Liver (tissue), 9 donors: ENCODE results near the gene ABCB4. TPM values are rescaled to one million over a fixed set of nuclear protein-coding genes. Genes with fewer than 3 reads are reported as not detected.

Source experiments
- DNase-seq: peaks from one replicate; pipeline ENCODE4 v3.0.0-alpha.2; 2017; ENCODE audit warnings: low spot score
- H3K27ac ChIP-seq, 2 donors: one replicate each; pipeline ENCODE4 v1.7.0; 2013; ENCODE audit warnings: inconsistent platforms in 2 of 2, low read length in 2 of 2, control low read depth in 1 of 2, low read depth in 1 of 2, mild to moderate bottlenecking in 1 of 2
- H3K27me3 ChIP-seq, 4 donors: one replicate each; pipeline versions ENCODE4 v1.6.1 to v1.7.0; 2013; ENCODE audit warnings: low read length in 3 of 4, inconsistent platforms in 1 of 4, mild to moderate bottlenecking in 1 of 4, moderate library complexity in 1 of 4; ENCODE audit not compliant: control insufficient read depth in 4 of 4, insufficient read depth in 4 of 4
- H3K36me3 ChIP-seq, 4 donors: one replicate each; pipeline versions ENCODE4 v1.6.1 to v1.7.0; 2013; ENCODE audit warnings: low read length in 3 of 4, mild to moderate bottlenecking in 3 of 4, low read depth in 1 of 4, moderate library complexity in 1 of 4; ENCODE audit not compliant: control insufficient read depth in 4 of 4, insufficient read depth in 3 of 4
- H3K4me1 ChIP-seq, 4 donors: one replicate each; pipeline versions ENCODE4 v1.6.1 to v1.7.0; 2013; ENCODE audit warnings: low read length in 3 of 4, mild to moderate bottlenecking in 3 of 4, moderate library complexity in 1 of 4; ENCODE audit not compliant: control insufficient read depth in 4 of 4, insufficient read depth in 4 of 4
- H3K4me3 ChIP-seq, 3 donors: one replicate each; pipeline versions ENCODE4 v1.6.1 to v1.7.0; 2013; ENCODE audit warnings: low read length in 3 of 3, control low read depth in 1 of 3, low read depth in 1 of 3, mild to moderate bottlenecking in 1 of 3
- H3K9ac ChIP-seq, 2 donors: one replicate each; pipeline ENCODE4 v1.7.0; 2013; ENCODE audit warnings: low read length in 2 of 2, mild to moderate bottlenecking in 2 of 2, moderate library complexity in 2 of 2, control low read depth in 1 of 2, low read depth in 1 of 2
- H3K9me3 ChIP-seq, 4 donors: one replicate each; pipeline versions ENCODE4 v1.6.1 to v1.7.0; 2013; ENCODE audit warnings: low read length in 3 of 4; ENCODE audit not compliant: control insufficient read depth in 4 of 4
- ATF3 ChIP-seq: IDR thresholded peaks from 2 replicates; pipeline ENCODE4 v1.6.1; 2016; ENCODE audit warnings: antibody characterized with exemption
- CTCF ChIP-seq: fragments of 150-350 bp; IDR thresholded peaks from 2 replicates; pipeline ENCODE4 v1.5.1; 2017; ENCODE audit warnings: improper control_type of control experiment, low read depth, low read length; ENCODE audit not compliant: missing input control
- EGR1 ChIP-seq, 2 donors: IDR thresholded peaks; 2 replicates each; pipeline ENCODE4 v1.6.1; 2016 to 2018; ENCODE audit warnings: antibody characterized with exemption in 2 of 2, low read depth in 2 of 2
- FOXA1 ChIP-seq: IDR thresholded peaks from 2 replicates; pipeline ENCODE4 v1.6.1; 2016; ENCODE audit warnings: antibody characterized with exemption
- FOXA2 ChIP-seq: IDR thresholded peaks from 2 replicates; pipeline ENCODE4 v1.6.1; 2016; ENCODE audit warnings: antibody characterized with exemption
- GABPA ChIP-seq, 2 donors: IDR thresholded peaks in 1 of 2; conservative IDR thresholded peaks in 1 of 2; 2 replicates each; pipeline ENCODE4 v1.6.1; 2016; ENCODE audit warnings: antibody characterized with exemption in 2 of 2, mild to moderate bottlenecking in 1 of 2, moderate library complexity in 1 of 2
- HNF4A ChIP-seq, 2 donors: conservative IDR thresholded peaks; 2 replicates each; pipeline ENCODE4 v1.6.1; 2016; ENCODE audit warnings: antibody characterized with exemption in 2 of 2, mild to moderate bottlenecking in 2 of 2
- HNF4G ChIP-seq: IDR thresholded peaks from 2 replicates; pipeline ENCODE4 v1.6.1; 2016; ENCODE audit warnings: antibody characterized with exemption
- JUND ChIP-seq, 2 donors: IDR thresholded peaks; 2 replicates each; pipeline ENCODE4 v1.6.1; 2016; ENCODE audit warnings: antibody characterized with exemption in 2 of 2
- MAX ChIP-seq: IDR thresholded peaks from 2 replicates; pipeline ENCODE4 v1.6.1; 2016; ENCODE audit warnings: antibody characterized with exemption
- NR2F2 ChIP-seq: IDR thresholded peaks from 2 replicates; pipeline ENCODE4 v1.6.1; 2016; ENCODE audit warnings: antibody characterized with exemption
- RAD21 ChIP-seq, 2 donors: IDR thresholded peaks; 2 replicates each; pipeline ENCODE4 v1.6.1; 2016; ENCODE audit warnings: antibody characterized with exemption in 2 of 2, mild to moderate bottlenecking in 2 of 2
- REST ChIP-seq: IDR thresholded peaks from 2 replicates; pipeline ENCODE4 v1.6.1; 2016; ENCODE audit warnings: antibody characterized with exemption, mild to moderate bottlenecking
- RXRA ChIP-seq, 2 donors: IDR thresholded peaks; 2 replicates each; pipeline ENCODE4 v1.6.1; 2017 to 2018; ENCODE audit warnings: antibody characterized with exemption in 2 of 2, mild to moderate bottlenecking in 1 of 2
- SP1 ChIP-seq: IDR thresholded peaks from 2 replicates; pipeline ENCODE4 v1.6.1; 2018; ENCODE audit warnings: antibody characterized with exemption, mild to moderate bottlenecking
- TAF1 ChIP-seq: conservative IDR thresholded peaks from 2 replicates; pipeline ENCODE4 v1.6.1; 2016; ENCODE audit warnings: antibody characterized with exemption, mild to moderate bottlenecking
- YY1 ChIP-seq: IDR thresholded peaks from 2 replicates; pipeline ENCODE4 v1.6.1; 2016; ENCODE audit warnings: antibody characterized with exemption, mild to moderate bottlenecking
- ZBTB33 ChIP-seq: IDR thresholded peaks from 2 replicates; pipeline ENCODE4 v1.6.1; 2016; ENCODE audit warnings: antibody characterized with exemption
- WGBS: extraction: QIAGEN DNeasy Blood & Tissue Kit; methylation state at CpG from one replicate; pipeline ENCODE4 v1.1.7; 2013; 5-methylcytosine and 5-hydroxymethylcytosine counted together
- polyA plus RNA-seq, 2 donors: library from polyadenylated mRNA; stranded (reverse) in 1 of 2; unstranded in 1 of 2; fragments of 200-250 nt in 1 of 2; fragments of >200 nt in 1 of 2; fragmentation: Nextera tagmentation in 1 of 2; extraction: Ambion mirVana in 1 of 2; gene quantifications; one replicate each; pipeline versions ENCODE4 v1.2.1 to v1.2.3, GENCODE V29; 2013 to 2015
- total RNA-seq, 2 donors: library from RNA; depleted of rRNA; stranded (reverse); fragments of >200 nt; gene quantifications; one replicate each; pipeline ENCODE4 v1.2.3, GENCODE V29; 2014
- donor health status: healthy.
- donor health status: healthy.
- donor health status: healthy.
- donor health status: healthy.
- donor health status: healthy.

The ABCB4 gene
- total and polyA plus RNA-seq, 4 donors: 6.7 to 409 (median 77.6) TPM

GRCh38 chr7:87512906-87513305 is 37.4 kb upstream of the ABCB4 start:
- no peak overlapping the region for H3K4me3 ChIP-seq
- no peak overlapping the region for H3K9ac ChIP-seq
- H3K27ac ChIP-seq: no peak overlapping the region
- H3K36me3 ChIP-seq: peaks cover 4 to 46% (median 23%) of the 10 kb centered on the region in 4 donors
- no peaks in the 10 kb centered on the region for H3K4me1 ChIP-seq
- TF ChIP-seq REST (no peak), ZBTB33 (no peak), RXRA (IDR thresholded peaks at IDR 0.05) (no peak), JUND (IDR thresholded peaks at IDR 0.05) (no peak), TAF1 (no peak), SP1 (no peak), EGR1 (IDR thresholded peaks at IDR 0.05; ENCODE audit: low read depth in 2 of 2) (no peak), YY1 (no peak), HNF4G (no peak), FOXA1 (no peak), RAD21 (IDR thresholded peaks at IDR 0.05) (no peak), GABPA (IDR thresholded peaks at IDR 0.05 in 1 of 2, conservative IDR thresholded peaks at IDR 0.05 in 1 of 2) (no peak), FOXA2 (no peak), NR2F2 (no peak), HNF4A (conservative IDR thresholded peaks at IDR 0.05) (no peak), ATF3 (no peak), CTCF (no peak), MAX (no peak)
- DNase-seq: no peak
- H3K9me3 ChIP-seq: no peaks in the 10 kb centered on the region
- 90% methylated on average over 4 of the region's 4 CpGs for WGBS
- no peaks in the 10 kb centered on the region for H3K27me3 ChIP-seq
